ENCODE data around the gene SGPL1. TPM values are rescaled to one million over a fixed set of nuclear protein-coding genes. Genes with fewer than 3 reads are reported as not detected.

The SGPL1 gene
- total and polyA plus RNA-seq, 12 donors = 3.7 to 20.3 (median 12.6) TPM

- ATAC-seq (no peak), DNase-seq (no peak)
- TF ChIP-seq, protein P1, sequence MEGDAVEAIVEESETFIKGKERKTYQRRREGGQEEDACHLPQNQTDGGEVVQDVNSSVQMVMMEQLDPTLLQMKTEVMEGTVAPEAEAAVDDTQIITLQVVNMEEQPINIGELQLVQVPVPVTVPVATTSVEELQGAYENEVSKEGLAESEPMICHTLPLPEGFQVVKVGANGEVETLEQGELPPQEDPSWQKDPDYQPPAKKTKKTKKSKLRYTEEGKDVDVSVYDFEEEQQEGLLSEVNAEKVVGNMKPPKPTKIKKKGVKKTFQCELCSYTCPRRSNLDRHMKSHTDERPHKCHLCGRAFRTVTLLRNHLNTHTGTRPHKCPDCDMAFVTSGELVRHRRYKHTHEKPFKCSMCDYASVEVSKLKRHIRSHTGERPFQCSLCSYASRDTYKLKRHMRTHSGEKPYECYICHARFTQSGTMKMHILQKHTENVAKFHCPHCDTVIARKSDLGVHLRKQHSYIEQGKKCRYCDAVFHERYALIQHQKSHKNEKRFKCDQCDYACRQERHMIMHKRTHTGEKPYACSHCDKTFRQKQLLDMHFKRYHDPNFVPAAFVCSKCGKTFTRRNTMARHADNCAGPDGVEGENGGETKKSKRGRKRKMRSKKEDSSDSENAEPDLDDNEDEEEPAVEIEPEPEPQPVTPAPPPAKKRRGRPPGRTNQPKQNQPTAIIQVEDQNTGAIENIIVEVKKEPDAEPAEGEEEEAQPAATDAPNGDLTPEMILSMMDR (IDR thresholded peaks at IDR 0.05) = no peak
- 91 to 93% methylated on average over 16 of the region's 16 CpGs for WGBS, 2 donors
- Histone ChIP-seq H3K4me3 (no peak overlapping the region), H3K27me3 (peaks cover 0 to 5% (median 0%) of the 10 kb centered on the region in 7 donors), H3K36me3 (no peaks in the 10 kb centered on the region), H3K27ac (no peak overlapping the region), H3K4me1 (peaks cover 0 to 16% (median 6%) of the 10 kb centered on the region in 9 donors), H3K9me3 (no peaks in the 10 kb centered on the region)
- intact Hi-C loops (cut with DNase I) = no loop called here
Measured at GRCh38 chr10:70910486-70911341, 95.0 kb downstream of the SGPL1 start.

DNA sequence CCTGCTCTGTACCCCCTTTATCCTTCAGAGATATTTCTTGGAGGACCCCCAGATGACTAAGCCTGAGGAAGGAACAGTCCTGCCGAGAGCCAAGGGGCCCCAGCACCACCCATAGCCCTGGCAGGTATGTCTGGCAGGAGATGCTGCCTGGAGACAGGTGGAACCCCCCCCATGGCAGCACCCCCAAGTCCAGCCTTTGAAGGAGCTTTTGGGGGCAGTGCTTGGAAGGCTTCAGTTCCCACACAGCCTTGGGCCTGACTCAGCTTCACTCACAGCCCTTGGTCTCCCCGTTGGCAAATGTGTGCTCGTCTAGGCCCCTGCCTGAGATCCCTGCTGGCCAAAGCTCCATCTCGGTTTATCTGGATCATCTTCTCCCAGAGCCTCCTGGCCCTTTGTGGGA lies 95.6 kb downstream of the SGPL1 start:
- Histone ChIP-seq H3K36me3 (no peaks in the 10 kb centered on the region), H3K4me3 (no peak overlapping the region), H3K27ac (no peak overlapping the region), H3K4me1 (peaks cover 0 to 16% (median 6%) of the 10 kb centered on the region in 9 donors), H3K27me3 (peaks cover 0 to 8% (median 0%) of the 10 kb centered on the region in 7 donors), H3K9me3 (no peaks in the 10 kb centered on the region)
- intact Hi-C loops (cut with DNase I) = no loop called here
- no peak for ATAC-seq
- WGBS, 2 donors = 89 to 93% methylated on average over 4 of the region's 4 CpGs
- no peak for DNase-seq
- TF ChIP-seq, protein P1 (IDR thresholded peaks at IDR 0.05) = no peak

GRCh38 chr10:70912556-70912955 lies 96.8 kb downstream of the SGPL1 start:
- no peak for DNase-seq
- no peak overlapping the region for H3K27ac ChIP-seq
- no peak for ATAC-seq
- no peaks in the 10 kb centered on the region for H3K36me3 ChIP-seq
- intact Hi-C loops (cut with DNase I) = no loop called here
- peaks cover 0 to 8% (median 5%) of the 10 kb centered on the region in 9 donors for H3K4me1 ChIP-seq
- peaks cover 0 to 19% (median 4%) of the 10 kb centered on the region in 7 donors for H3K27me3 ChIP-seq
- 93 to 94% methylated on average over 5 of the region's 5 CpGs for WGBS, 2 donors
- no peaks in the 10 kb centered on the region for H3K9me3 ChIP-seq
- H3K4me3 ChIP-seq = no peak overlapping the region
- TF ChIP-seq, protein P1 (IDR thresholded peaks at IDR 0.05) = no peak

DNA sequence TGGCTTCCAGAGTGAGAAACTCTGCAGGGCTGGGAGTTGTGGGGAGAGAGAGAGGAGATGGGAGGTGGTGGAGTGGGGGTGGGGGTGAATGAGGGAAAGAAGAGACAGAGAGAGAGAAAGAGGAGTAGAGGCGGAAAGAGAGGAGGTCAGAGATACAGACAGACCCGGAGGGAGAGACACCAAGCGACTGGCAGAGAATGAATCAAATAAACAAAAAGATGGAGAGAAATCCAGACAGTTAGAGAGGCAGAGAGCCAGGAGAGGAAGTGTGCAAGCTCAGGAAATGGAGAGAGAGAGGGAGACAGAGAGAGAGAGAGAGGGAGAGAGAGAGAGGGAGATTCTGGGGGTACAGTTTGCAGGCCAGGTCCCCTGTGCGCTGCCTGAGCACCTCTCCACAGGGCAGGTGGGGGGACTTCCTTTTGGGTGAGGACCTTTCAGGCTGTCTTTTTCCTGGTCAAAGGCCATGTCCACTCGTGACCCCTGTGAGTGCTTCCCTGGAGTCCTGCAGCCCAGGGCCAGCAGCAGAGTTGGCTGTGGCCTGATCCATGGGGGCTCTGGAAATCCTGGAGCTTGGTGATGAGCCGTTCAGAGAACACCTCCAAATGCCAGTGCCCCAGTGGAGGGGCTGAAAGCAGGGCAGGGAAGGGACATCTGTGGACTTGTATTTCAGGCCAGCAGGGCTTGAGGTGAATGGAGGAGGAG lies 97.6 kb downstream of the SGPL1 start:
- Histone ChIP-seq H3K9me3 (no peaks in the 10 kb centered on the region), H3K36me3 (no peaks in the 10 kb centered on the region), H3K27me3 (peaks cover 0 to 19% (median 6%) of the 10 kb centered on the region in 7 donors), H3K4me1 (peaks cover 0 to under 1% (median 0%) of the 10 kb centered on the region in 9 donors), H3K4me3 (no peak overlapping the region), H3K27ac (no peak overlapping the region)
- WGBS, 2 donors = 52 to 59% methylated on average over 6 of the region's 6 CpGs
- TF ChIP-seq, protein P1 (IDR thresholded peaks at IDR 0.05) = no peak
- ATAC-seq (no peak), DNase-seq (no peak)
- intact Hi-C loops (cut with DNase I) = no loop called here

Measured in heart right ventricle (tissue), 16 donors.